Coronary artery (tissue), 2 donors: ENCODE data around the gene IL36G.

Source experiments
- DNase-seq: peaks from one replicate; pipeline ENCODE4 v3.0.0-alpha.2; 2017; ENCODE audit warnings: low spot score
- H3K27ac ChIP-seq, 2 donors: fragments of 200-600 bp; sonication (generic); one replicate each; pipeline ENCODE4 v1.5.1; 2016 to 2019
- H3K4me3 ChIP-seq: fragments of 200-600 bp; sonication (generic); 2 replicates; pipeline ENCODE4 v1.5.1; 2016; ENCODE audit warnings: mild to moderate bottlenecking, moderate library complexity
- CTCF ChIP-seq: fragments of 200-600 bp; sonication (generic); IDR thresholded peaks from one replicate; pipeline ENCODE4 v1.5.1; 2019; ENCODE audit warnings: antibody characterized with exemption

The IL36G gene

GRCh38 chr2:113005030-113005509 is 27.3 kb downstream of the IL36G start, which contains the start of gene IL36A:
TSS of gene IL36A (plus strand) at chr2:113005459. CDS start at chr2:113005872, 413 bp downstream.
- no peak within 1 kb of the TSS for H3K4me3 ChIP-seq
- H3K27ac ChIP-seq = no peak within 1 kb of the TSS
- TF ChIP-seq CTCF = no peak
- DNase-seq = no peak

- Histone ChIP-seq H3K4me3 (no peak overlapping the region), H3K27ac (no peak overlapping the region)
- no peak for TF ChIP-seq CTCF
- no peak for DNase-seq
Measured at GRCh38 chr2:113007250-113007649, 29.4 kb downstream of the IL36G start.

- Histone ChIP-seq H3K27ac (no peak overlapping the region), H3K4me3 (no peak overlapping the region)
- DNase-seq = no peak
- no peak for TF ChIP-seq CTCF
Measured at GRCh38 chr2:113009622-113010021, 31.8 kb downstream of the IL36G start.

- H3K27ac ChIP-seq = no peak overlapping the region
- no peak overlapping the region for H3K4me3 ChIP-seq
- no peak for DNase-seq
- no peak for TF ChIP-seq CTCF
Measured at GRCh38 chr2:113010088-113010487, 32.3 kb downstream of the IL36G start.

- Histone ChIP-seq H3K4me3 (no peak overlapping the region), H3K27ac (no peak overlapping the region)
- no peak for TF ChIP-seq CTCF
- DNase-seq = no peak
Measured at GRCh38 chr2:113011108-113011507, 33.3 kb downstream of the IL36G start.

GRCh38 chr2:113012436-113013335 is 34.9 kb downstream of the IL36G start:
- no peak for TF ChIP-seq CTCF
- no peak overlapping the region for H3K4me3 ChIP-seq
- DNase-seq = no peak
- no peak overlapping the region for H3K27ac ChIP-seq

GRCh38 chr2:113013336-113013661 is 35.5 kb downstream of the IL36G start:
- DNase-seq = no peak
- H3K27ac ChIP-seq = no peak overlapping the region
- H3K4me3 ChIP-seq = no peak overlapping the region
- no peak for TF ChIP-seq CTCF
